Gastroesophageal sphincter (tissue), 3 donors: ENCODE data around the gene SLX9.

Source experiments
- POLR2A ChIP-seq, 2 donors: fragments of 450-650 bp; IDR thresholded peaks; one replicate each; pipeline ENCODE4 v1.6.1; 2017; ENCODE audit warnings: antibody characterized with exemption in 2 of 2, mild to moderate bottlenecking in 2 of 2, moderate library complexity in 1 of 2
- TF ChIP-seq, protein P1 (sequence below), 4 experiments: fragments of 200-600 bp in 2 of 4; fragments of 450-650 bp in 2 of 4; sonication (generic) in 1 of 4; IDR thresholded peaks; one replicate each; pipeline ENCODE4 v1.5.1; 2017 to 2019; ENCODE audit warnings: antibody characterized with exemption in 4 of 4, mild to moderate bottlenecking in 2 of 4, moderate library complexity in 2 of 4

GRCh38 chr21:44999972-45000636 is 60.3 kb downstream of the SLX9 start:
- no peak for TF ChIP-seq POLR2A (IDR thresholded peaks at IDR 0.05)
- TF ChIP-seq, protein P1, sequence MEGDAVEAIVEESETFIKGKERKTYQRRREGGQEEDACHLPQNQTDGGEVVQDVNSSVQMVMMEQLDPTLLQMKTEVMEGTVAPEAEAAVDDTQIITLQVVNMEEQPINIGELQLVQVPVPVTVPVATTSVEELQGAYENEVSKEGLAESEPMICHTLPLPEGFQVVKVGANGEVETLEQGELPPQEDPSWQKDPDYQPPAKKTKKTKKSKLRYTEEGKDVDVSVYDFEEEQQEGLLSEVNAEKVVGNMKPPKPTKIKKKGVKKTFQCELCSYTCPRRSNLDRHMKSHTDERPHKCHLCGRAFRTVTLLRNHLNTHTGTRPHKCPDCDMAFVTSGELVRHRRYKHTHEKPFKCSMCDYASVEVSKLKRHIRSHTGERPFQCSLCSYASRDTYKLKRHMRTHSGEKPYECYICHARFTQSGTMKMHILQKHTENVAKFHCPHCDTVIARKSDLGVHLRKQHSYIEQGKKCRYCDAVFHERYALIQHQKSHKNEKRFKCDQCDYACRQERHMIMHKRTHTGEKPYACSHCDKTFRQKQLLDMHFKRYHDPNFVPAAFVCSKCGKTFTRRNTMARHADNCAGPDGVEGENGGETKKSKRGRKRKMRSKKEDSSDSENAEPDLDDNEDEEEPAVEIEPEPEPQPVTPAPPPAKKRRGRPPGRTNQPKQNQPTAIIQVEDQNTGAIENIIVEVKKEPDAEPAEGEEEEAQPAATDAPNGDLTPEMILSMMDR (IDR thresholded peaks at IDR 0.05): no peak
